Measurements from ENCODE around the gene ST8SIA5.

The ST8SIA5 gene

DNA sequence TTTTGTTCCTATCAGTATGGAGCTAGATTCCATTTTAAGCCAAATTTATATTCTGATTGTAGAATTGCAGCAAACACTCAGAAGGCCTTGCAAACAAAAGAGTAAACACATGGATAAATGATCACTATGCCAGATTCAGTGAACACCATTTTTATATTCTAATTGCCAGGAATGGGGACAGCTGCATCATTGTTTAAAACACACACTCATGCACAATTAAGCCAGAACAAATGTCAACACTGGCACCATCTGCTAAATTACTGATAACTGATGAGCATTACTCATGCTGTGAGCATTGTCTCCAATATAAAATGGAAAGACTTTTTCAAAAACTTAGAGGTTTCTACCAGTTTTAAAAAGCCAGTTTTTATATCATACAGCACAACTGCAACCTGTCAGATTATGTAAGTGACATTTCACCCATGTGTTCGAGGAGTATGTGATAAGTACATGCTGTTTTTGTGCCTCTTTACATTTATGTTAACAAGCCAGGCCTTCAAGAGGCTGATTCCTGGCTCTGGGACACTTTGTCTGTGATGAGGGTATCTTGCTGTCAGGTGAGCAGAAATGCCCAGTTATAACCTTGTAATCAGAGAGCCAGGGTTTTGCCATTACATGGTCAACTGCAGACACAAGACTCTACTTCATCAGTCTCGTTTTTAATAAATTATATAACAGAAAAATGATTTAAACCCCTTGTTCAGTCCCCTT is 4.4 kb upstream of the ST8SIA5 start:
- Histone ChIP-seq H3K36me3 (ENCODE audit: control insufficient read depth, insufficient read depth, low read length) (no peaks in the 10 kb centered on the region), H3K4me3 (ENCODE audit: low read length) (no peak overlapping the region), H3K9me3 (ENCODE audit: control insufficient read depth, low read length) (no peaks in the 10 kb centered on the region), H3K4me1 (ENCODE audit: control insufficient read depth, insufficient read depth, low read length) (no peaks in the 10 kb centered on the region), H3K27me3 (ENCODE audit: control insufficient read depth, insufficient read depth, low read length) (peaks cover 39% of the 10 kb centered on the region), H3K9ac (ENCODE audit: low read length) (no peak overlapping the region)

- H3K27me3 ChIP-seq (ENCODE audit: control insufficient read depth, insufficient read depth, low read length): peaks cover 52% of the 10 kb centered on the region
- no peaks in the 10 kb centered on the region for H3K4me1 ChIP-seq (ENCODE audit: control insufficient read depth, insufficient read depth, low read length)
- no peak overlapping the region for H3K4me3 ChIP-seq (ENCODE audit: low read length)
- H3K9ac ChIP-seq (ENCODE audit: low read length): no peak overlapping the region
- H3K36me3 ChIP-seq (ENCODE audit: control insufficient read depth, insufficient read depth, low read length): no peaks in the 10 kb centered on the region
- H3K9me3 ChIP-seq (ENCODE audit: control insufficient read depth, low read length): no peaks in the 10 kb centered on the region
Observed at GRCh38 chr18:46759890-46760289, 3.0 kb upstream of the ST8SIA5 start.

GRCh38 chr18:46756025-46756558 is 761 bp downstream of the ST8SIA5 start:
- Histone ChIP-seq H3K9ac (ENCODE audit: low read length) (no peak overlapping the region), H3K4me3 (ENCODE audit: low read length) (no peak overlapping the region), H3K27me3 (ENCODE audit: control insufficient read depth, insufficient read depth, low read length) (peaks cover 58% of the 10 kb centered on the region)

DNA sequence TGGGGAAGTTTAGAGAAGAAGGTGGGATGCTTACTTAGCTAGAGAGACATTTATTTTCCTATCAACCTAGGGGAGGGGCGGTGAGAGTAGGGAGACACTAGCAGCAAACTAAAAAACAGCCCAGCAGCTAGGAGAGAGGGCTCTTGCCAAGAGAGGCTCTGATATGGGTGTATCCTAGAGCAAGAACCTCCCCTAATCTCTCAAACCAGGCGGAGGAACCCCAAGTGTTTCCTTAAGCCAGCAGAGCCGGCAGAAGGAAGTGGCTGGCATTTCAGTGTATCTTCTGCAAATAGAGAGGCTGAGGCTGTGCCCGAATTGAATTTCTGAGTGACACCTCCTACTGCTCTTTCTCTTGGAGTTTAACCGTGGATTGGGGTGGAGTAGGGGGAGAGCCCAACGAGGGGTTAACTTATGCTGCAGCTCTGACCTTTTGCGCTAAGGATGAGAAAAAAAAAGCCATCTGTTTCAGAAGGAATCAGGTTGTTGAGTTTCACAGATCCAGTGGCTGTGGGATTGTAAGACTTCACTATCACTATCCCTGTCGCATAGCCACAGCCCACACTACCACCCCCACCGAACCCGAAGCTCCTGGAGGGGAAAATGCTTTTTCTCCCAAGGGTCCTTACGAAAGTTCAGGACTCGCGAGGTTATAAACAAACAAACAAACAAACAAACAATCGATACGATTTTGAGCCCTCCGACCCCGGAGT is 1.4 kb downstream of the ST8SIA5 start:
- Histone ChIP-seq H3K4me3 (ENCODE audit: low read length) (no peak overlapping the region), H3K9ac (ENCODE audit: low read length) (no peak overlapping the region), H3K9me3 (ENCODE audit: control insufficient read depth, low read length) (no peaks in the 10 kb centered on the region), H3K27me3 (ENCODE audit: control insufficient read depth, insufficient read depth, low read length) (peaks cover 56% of the 10 kb centered on the region), H3K36me3 (ENCODE audit: control insufficient read depth, insufficient read depth, low read length) (no peaks in the 10 kb centered on the region), H3K4me1 (ENCODE audit: control insufficient read depth, insufficient read depth, low read length) (no peaks in the 10 kb centered on the region)

More at GRCh38 chr18:46756025-46756558, 761 bp downstream of the ST8SIA5 start:
- Histone ChIP-seq H3K9me3 (ENCODE audit: control insufficient read depth, low read length) (no peaks in the 10 kb centered on the region), H3K36me3 (ENCODE audit: control insufficient read depth, insufficient read depth, low read length) (no peaks in the 10 kb centered on the region), H3K4me1 (ENCODE audit: control insufficient read depth, insufficient read depth, low read length) (no peaks in the 10 kb centered on the region)

GRCh38 chr18:46754661-46755292 is 2.1 kb downstream of the ST8SIA5 start:
- Histone ChIP-seq H3K4me1 (ENCODE audit: control insufficient read depth, insufficient read depth, low read length) (no peaks in the 10 kb centered on the region), H3K36me3 (ENCODE audit: control insufficient read depth, insufficient read depth, low read length) (no peaks in the 10 kb centered on the region), H3K9me3 (ENCODE audit: control insufficient read depth, low read length) (no peaks in the 10 kb centered on the region), H3K4me3 (ENCODE audit: low read length) (no peak overlapping the region), H3K9ac (ENCODE audit: low read length) (no peak overlapping the region), H3K27me3 (ENCODE audit: control insufficient read depth, insufficient read depth, low read length) (peaks cover 51% of the 10 kb centered on the region)

DNA sequence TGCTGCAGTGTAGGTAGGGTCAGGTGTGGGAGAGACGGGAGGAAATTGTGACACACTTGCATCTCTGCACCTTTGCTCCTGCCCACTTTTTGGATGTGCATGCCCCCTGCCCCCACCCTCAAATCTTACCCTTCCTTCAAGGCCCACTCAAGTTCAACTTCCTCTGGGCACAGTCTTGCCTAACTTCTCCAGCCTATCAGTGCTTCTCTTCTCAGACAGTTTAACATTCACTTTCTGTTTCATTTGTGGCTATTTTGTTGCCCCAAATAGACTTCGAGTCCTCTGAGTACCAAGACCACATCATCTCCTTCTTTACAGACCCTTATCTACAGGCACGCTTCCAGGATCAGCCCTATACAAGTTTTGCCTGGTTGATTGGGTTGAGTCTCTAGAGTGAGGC is 2.7 kb downstream of the ST8SIA5 start:
- H3K9ac ChIP-seq (ENCODE audit: low read length): no peak overlapping the region
- no peaks in the 10 kb centered on the region for H3K36me3 ChIP-seq (ENCODE audit: control insufficient read depth, insufficient read depth, low read length)
- no peak overlapping the region for H3K4me3 ChIP-seq (ENCODE audit: low read length)
- H3K9me3 ChIP-seq (ENCODE audit: control insufficient read depth, low read length): no peaks in the 10 kb centered on the region
- H3K4me1 ChIP-seq (ENCODE audit: control insufficient read depth, insufficient read depth, low read length): no peaks in the 10 kb centered on the region
- peaks cover 45% of the 10 kb centered on the region for H3K27me3 ChIP-seq (ENCODE audit: control insufficient read depth, insufficient read depth, low read length)

GRCh38 chr18:46751882-46752281 is 5.0 kb downstream of the ST8SIA5 start:
- no peak overlapping the region for H3K9ac ChIP-seq (ENCODE audit: low read length)
- H3K4me1 ChIP-seq (ENCODE audit: control insufficient read depth, insufficient read depth, low read length): no peaks in the 10 kb centered on the region
- peaks cover 26% of the 10 kb centered on the region for H3K27me3 ChIP-seq (ENCODE audit: control insufficient read depth, insufficient read depth, low read length)
- H3K4me3 ChIP-seq (ENCODE audit: low read length): no peak overlapping the region
- H3K9me3 ChIP-seq (ENCODE audit: control insufficient read depth, low read length): no peaks in the 10 kb centered on the region
- no peaks in the 10 kb centered on the region for H3K36me3 ChIP-seq (ENCODE audit: control insufficient read depth, insufficient read depth, low read length)

DNA sequence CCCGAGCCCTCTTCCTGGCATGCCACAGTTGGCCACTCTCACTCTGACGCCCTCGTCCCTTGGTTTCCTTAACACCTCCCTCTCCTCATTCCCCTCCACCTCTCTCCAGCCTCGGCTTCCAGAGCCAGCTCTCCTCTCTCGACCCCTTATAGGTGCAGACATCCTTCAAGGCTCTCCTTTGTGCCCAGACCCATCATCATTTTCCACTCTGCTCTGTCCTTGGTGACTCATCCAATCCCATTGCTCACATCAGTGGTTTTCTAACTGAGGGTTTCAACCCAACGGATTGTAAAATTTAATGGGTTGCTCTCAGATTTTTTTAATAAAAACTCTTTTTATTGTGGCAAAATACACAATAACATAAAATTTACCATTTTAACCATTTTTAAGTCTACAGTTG is 6.2 kb downstream of the ST8SIA5 start:
- no peaks in the 10 kb centered on the region for H3K9me3 ChIP-seq (ENCODE audit: control insufficient read depth, low read length)
- H3K4me3 ChIP-seq (ENCODE audit: low read length): no peak overlapping the region

GRCh38 chr18:46748466-46748865 is 8.4 kb downstream of the ST8SIA5 start:
- Histone ChIP-seq H3K9ac (ENCODE audit: low read length) (no peak overlapping the region), H3K27me3 (ENCODE audit: control insufficient read depth, insufficient read depth, low read length) (no peaks in the 10 kb centered on the region), H3K9me3 (ENCODE audit: control insufficient read depth, low read length) (no peaks in the 10 kb centered on the region), H3K4me1 (ENCODE audit: control insufficient read depth, insufficient read depth, low read length) (no peaks in the 10 kb centered on the region), H3K36me3 (ENCODE audit: control insufficient read depth, insufficient read depth, low read length) (no peaks in the 10 kb centered on the region), H3K4me3 (ENCODE audit: low read length) (no peak overlapping the region)

More for the DNA sequence above, 6.2 kb downstream of the ST8SIA5 start:
- no peaks in the 10 kb centered on the region for H3K36me3 ChIP-seq (ENCODE audit: control insufficient read depth, insufficient read depth, low read length)
- no peaks in the 10 kb centered on the region for H3K4me1 ChIP-seq (ENCODE audit: control insufficient read depth, insufficient read depth, low read length)
- no peak overlapping the region for H3K9ac ChIP-seq (ENCODE audit: low read length)
- H3K27me3 ChIP-seq (ENCODE audit: control insufficient read depth, insufficient read depth, low read length): peaks cover 14% of the 10 kb centered on the region

GRCh38 chr18:46740046-46740445 is 16.8 kb downstream of the ST8SIA5 start:
- no peaks in the 10 kb centered on the region for H3K4me1 ChIP-seq (ENCODE audit: control insufficient read depth, insufficient read depth, low read length)
- H3K4me3 ChIP-seq (ENCODE audit: low read length): no peak overlapping the region
- H3K9me3 ChIP-seq (ENCODE audit: control insufficient read depth, low read length): no peaks in the 10 kb centered on the region
- no peaks in the 10 kb centered on the region for H3K27me3 ChIP-seq (ENCODE audit: control insufficient read depth, insufficient read depth, low read length)
- H3K9ac ChIP-seq (ENCODE audit: low read length): no peak overlapping the region
- no peaks in the 10 kb centered on the region for H3K36me3 ChIP-seq (ENCODE audit: control insufficient read depth, insufficient read depth, low read length)

DNA sequence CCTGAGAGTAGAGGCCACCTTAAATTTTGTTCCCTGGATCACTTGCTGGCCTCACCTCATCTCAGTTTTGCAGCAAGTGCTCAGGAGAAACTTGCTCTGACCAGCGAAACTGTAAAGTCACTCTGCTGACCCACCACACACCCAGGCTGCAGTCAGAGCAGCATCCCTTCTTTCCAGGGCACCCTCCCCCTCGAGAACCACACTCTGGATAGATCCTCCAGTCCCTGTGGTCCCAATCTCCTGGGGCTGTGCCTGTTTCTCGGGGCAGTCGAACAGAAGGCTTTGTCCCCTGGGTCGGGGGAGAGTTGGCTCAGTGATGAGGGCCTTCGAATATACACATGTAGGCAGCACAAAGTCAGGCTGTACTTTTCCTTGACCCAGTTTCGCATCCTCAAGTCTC is 18.4 kb downstream of the ST8SIA5 start:
- Histone ChIP-seq H3K9ac (ENCODE audit: low read length) (no peak overlapping the region), H3K4me3 (ENCODE audit: low read length) (no peak overlapping the region), H3K36me3 (ENCODE audit: control insufficient read depth, insufficient read depth, low read length) (no peaks in the 10 kb centered on the region), H3K9me3 (ENCODE audit: control insufficient read depth, low read length) (no peaks in the 10 kb centered on the region), H3K4me1 (ENCODE audit: control insufficient read depth, insufficient read depth, low read length) (no peaks in the 10 kb centered on the region), H3K27me3 (ENCODE audit: control insufficient read depth, insufficient read depth, low read length) (no peaks in the 10 kb centered on the region)

DNA sequence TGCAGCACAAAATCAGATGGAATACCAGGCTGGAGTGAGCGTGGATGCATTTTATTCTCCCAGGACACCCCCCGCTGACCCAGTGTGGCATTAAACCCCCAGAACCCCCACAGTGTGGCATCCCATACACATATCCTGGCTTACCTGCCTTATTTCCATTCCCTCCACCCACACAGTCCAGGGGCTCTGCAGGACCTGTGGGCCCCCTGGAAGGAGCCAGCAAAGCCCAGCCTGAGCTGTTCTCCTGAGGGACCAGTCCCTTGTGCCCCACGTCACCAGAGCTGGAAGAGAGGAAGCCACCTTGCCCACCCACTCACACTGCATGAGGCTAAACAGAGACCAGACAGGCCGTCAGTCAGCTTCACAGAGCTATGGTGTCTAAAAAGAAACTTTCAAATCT is 20.1 kb downstream of the ST8SIA5 start:
- H3K27me3 ChIP-seq (ENCODE audit: control insufficient read depth, insufficient read depth, low read length): no peaks in the 10 kb centered on the region
- H3K4me3 ChIP-seq (ENCODE audit: low read length): no peak overlapping the region
- no peaks in the 10 kb centered on the region for H3K4me1 ChIP-seq (ENCODE audit: control insufficient read depth, insufficient read depth, low read length)
- H3K9ac ChIP-seq (ENCODE audit: low read length): no peak overlapping the region
- H3K9me3 ChIP-seq (ENCODE audit: control insufficient read depth, low read length): no peaks in the 10 kb centered on the region
- H3K36me3 ChIP-seq (ENCODE audit: control insufficient read depth, insufficient read depth, low read length): no peaks in the 10 kb centered on the region

Measured in mucosa of stomach (tissue), 1 donor.